HG02571 (cell line): ENCODE results near the gene GCDH.

Experiments used
- ATAC-seq: cut with Tn5 transposase; IDR thresholded peaks from one replicate; pipeline ENCODE4 v1.9.1; 2021; ENCODE audit warnings: mild to moderate bottlenecking, moderate library complexity; ENCODE audit not compliant: unreplicated experiment

GCDH gene

DNA sequence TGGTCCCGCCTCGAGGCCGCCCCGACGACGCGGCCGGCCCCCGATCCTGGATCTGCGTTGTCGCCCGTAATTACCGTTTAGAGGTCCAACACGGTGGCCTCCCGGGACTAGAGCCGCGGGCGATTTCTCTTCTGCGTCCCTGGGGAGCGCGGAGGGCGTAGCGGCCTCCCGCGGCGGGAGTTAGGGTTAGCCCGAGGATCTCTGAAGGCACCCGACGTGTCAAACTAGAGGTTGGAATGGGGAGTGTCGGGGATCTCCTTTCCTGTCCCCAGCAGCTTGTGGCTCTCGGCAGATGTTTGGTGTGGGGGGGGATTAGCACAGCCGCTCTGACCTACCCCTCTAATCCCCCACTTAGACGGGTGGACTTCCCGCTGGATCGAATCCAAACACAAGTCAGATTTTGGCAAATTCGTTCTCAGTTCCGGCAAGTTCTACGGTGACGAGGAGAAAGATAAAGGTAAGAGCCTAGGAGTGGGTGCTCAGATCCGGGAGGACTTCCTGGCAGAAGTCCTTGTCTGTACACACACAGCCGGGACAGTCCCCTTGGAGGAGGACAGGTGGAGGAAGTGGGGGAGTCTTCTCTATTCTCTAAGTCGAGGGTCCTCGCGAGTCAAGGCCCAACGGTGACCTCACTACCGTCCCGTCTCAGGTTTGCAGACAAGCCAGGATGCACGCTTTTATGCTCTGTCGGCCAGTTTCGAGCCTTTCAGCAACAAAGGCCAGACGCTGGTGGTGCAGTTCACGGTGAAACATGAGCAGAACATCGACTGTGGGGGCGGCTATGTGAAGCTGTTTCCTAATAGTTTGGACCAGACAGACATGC lies 48.0 kb downstream of the GCDH start:
- ATAC-seq, result no peak

DNA sequence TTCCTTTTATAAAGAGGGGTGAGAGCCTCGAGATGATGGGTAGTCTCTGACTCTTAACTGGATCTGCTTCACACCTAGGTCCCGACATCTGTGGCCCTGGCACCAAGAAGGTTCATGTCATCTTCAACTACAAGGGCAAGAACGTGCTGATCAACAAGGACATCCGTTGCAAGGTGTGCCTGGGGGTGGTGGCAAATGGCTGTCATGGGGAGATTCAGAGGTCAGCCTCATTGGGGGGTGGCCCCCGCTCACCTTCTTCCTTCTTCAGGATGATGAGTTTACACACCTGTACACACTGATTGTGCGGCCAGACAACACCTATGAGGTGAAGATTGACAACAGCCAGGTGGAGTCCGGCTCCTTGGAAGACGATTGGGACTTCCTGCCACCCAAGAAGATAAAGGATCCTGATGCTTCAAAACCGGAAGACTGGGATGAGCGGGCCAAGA lies 49.0 kb downstream of the GCDH start:
- no peak for ATAC-seq

DNA sequence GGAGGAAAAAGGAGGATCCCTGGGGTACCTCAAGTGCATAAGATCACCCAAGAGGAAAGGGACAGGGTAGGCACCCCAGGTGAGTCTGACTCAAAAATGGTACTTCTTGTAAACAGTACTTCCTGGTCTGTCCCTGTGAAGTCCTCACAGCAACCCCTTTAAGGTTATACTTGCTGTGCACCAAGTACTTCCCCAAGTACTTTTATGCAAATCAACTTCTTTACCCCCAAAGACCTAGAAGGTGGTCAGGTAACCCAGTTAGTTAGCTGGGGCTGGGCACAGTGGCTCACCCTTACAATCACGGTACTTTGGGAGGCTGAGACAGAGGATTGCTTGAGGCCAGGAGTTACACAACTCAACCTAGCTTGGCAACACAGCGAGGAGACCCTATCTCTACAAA lies 49.9 kb downstream of the GCDH start:
- no peak for ATAC-seq

DNA sequence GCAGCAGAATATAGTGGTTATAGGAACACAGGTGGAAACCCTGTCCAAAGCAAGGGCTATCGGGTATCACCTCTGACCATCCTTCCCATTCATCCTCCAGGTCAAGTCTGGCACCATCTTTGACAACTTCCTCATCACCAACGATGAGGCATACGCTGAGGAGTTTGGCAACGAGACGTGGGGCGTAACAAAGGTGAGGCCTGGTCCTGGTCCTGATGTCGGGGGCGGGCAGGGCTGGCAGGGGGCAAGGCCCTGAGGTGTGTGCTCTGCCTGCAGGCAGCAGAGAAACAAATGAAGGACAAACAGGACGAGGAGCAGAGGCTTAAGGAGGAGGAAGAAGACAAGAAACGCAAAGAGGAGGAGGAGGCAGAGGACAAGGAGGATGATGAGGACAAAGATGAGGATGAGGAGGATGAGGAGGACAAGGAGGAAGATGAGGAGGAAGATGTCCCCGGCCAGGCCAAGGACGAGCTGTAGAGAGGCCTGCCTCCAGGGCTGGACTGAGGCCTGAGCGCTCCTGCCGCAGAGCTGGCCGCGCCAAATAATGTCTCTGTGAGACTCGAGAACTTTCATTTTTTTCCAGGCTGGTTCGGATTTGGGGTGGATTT lies 52.6 kb downstream of the GCDH start:
- ATAC-seq, result no peak

DNA sequence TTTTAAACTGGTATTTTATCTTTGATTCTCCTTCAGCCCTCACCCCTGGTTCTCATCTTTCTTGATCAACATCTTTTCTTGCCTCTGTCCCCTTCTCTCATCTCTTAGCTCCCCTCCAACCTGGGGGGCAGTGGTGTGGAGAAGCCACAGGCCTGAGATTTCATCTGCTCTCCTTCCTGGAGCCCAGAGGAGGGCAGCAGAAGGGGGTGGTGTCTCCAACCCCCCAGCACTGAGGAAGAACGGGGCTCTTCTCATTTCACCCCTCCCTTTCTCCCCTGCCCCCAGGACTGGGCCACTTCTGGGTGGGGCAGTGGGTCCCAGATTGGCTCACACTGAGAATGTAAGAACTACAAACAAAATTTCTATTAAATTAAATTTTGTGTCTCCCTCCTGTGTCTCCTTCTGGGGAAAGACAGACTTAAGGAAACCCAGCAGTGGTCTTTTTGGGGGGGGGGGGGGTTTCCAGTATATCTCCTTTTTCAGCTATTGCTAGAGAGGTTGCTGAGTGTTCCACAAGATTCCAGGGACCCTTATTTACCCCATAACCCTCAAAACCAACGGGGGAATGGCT lies 53.2 kb downstream of the GCDH start:
- ATAC-seq, result no peak

DNA sequence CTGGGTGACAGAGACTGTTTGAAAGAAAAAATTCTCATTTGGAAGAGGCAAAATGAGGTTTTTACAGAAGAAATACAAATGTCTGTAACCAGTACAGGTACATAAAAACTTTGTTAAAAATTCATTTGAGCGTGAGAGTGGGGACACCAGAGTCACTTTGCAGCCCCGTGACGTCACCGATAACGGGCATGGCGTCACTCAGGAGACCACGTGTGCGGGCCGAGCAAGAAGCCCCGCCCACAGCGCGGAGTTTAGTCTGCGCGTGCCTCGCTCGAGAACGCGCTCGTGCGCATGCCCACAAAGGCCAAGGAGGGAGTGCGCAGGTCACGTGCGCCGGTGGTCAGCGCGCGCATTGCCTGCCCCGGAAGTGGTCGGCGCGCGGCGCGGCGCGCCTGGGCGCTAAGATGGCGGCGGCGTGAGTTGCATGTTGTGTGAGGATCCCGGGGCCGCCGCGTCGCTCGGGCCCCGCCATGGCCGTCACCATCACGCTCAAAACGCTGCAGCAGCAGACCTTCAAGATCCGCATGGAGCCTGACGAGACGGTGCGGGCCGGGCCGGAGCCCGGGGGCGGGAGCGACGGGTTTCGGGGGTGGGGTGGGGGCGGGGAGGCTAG lies 54.6 kb downstream of the GCDH start, which contains the start of gene RAD23A:
Gene RAD23A (plus strand): TSS at position 384 of the 613 bp plus-strand sequence. CDS start 87 bp downstream, at position 471.
- ATAC-seq, result peak; percentile 70

DNA sequence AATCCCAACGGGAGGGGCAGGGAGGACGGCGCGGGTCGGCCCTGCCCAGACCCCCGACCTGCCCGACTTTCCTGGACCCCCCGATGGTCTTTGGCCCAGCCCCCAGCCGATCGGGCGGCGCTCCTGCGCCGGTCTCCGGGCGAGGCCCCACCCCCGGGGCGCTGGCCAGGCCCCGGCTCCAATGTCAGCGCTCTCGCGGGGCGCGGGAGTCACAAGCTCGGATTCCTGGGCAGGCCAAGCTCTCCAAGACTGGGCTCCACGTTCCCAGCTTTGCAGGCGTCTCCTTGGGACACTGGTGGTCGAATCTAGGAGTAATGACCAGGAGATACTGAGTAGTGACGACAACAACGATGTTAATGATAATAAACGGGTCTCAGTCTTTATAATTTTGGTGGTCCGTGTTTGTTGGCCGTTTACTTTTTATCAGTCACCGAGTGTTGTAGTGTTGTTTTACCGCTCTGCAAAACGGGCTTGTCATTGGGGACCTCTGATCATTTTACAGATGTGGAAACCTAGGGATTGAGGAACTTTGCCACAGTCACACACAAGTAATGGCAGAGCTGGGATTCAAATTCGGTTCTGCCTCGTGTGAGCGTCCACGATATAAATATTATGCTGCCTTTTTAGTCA lies 55.2 kb downstream of the GCDH start:
- ATAC-seq, result peak; percentile 33

DNA sequence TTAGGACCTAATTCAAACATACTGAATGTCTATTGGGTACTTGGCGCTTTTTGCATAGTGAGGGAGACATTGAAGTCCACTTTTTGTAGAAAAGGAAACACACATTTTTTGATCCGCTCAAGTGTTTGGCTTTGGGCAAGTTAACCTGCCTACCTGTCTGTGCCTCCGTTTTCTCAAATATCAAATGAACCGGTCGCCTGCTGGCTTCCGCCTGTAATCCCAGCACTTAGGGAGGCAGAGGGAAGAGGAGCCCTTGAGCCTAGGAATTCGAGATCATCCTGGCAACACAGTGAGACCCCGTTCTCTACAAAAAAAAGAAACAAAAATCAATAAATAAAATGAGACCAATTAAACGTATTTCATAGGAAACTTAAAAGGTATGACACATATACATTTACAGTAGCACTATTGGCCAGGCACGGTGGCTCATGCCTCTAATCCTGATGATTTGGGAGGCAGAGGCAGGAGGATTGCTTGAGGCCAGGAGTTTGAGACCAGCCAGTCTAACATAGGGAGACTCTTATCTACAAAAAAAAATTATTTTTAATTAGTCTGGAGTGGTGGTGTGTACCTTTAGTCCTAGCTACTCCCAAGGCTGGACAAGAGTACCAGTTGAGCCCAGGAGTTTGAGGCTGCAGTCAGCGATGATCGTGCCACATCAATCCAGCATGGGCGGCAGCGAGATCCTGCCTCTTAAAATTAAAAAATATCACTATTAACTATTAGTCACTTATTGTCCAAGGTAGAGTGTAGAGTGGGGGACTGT lies 56.0 kb downstream of the GCDH start:
- ATAC-seq, result no peak

DNA sequence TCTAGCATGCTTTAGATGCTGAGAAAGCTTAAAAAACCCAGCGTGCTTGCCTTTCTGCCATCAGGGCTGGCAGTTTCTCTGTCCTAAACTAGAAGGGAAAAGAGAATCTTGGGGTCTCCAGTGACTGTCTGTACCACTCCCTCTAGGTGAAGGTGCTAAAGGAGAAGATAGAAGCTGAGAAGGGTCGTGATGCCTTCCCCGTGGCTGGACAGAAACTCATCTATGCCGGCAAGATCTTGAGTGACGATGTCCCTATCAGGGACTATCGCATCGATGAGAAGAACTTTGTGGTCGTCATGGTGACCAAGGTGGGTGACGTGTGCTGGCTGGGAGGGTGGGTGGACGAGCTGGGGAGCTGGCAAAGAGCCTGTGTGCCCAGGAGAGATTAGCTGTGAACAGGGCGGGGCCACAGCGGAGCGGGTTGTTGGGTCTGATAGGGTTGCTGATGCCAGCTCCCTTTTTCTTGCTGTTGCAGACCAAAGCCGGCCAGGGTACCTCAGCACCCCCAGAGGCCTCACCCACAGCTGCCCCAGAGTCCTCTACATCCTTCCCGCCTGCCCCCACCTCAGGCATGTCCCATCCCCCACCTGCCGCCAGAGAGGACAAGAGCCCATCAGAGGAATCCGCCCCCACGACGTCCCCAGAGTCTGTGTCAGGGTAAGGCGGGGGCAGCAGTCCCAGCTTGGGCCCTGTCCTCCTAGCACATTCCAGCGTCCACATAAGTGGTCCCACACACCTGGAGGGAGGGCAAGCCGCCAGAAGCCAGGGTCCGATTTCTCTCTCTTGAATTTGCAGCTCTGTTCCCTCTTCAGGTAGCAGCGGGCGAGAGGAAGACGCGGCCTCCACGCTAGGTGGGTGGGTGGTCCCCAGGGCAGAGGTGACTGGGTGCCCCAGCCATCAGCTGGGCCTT lies 57.0 kb downstream of the GCDH start:
- no peak for ATAC-seq

DNA sequence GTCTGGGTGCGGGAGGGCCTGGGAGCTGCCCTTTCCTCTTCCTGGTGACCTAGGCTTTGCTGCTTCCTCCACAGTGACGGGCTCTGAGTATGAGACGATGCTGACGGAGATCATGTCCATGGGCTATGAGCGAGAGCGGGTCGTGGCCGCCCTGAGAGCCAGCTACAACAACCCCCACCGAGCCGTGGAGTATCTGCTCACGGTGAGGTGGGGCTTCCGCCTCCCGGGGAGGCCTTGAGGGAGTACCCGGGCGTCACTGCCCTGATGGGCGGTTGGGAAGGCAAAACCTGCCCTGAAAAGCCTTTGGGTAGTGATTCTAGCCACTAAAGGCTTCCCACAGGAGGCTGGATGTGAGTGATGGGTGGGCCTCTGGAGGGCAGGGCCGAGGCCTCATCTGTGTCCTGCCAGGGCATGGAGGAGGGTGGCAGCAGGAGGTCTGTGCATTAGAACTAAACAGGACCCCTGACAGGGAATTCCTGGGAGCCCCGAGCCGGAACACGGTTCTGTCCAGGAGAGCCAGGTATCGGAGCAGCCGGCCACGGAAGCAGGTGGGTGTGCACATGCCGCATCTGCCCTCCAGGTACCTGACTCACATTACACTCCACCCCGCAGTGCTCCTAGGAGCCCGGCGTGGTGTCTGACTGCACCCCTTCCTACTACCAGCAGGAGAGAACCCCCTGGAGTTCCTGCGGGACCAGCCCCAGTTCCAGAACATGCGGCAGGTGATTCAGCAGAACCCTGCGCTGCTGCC lies 57.8 kb downstream of the GCDH start:
- ATAC-seq, result no peak
